HepG2 (cell line): ENCODE measurements around the gene GNB1. TPM values are rescaled to one million over a fixed set of nuclear protein-coding genes. Genes with fewer than 3 reads are reported as not detected.

Experiments used
- ARID2 ChIP-seq: sonication (generic); formaldehyde crosslinking; IDR thresholded peaks from 2 replicates; pipeline ENCODE4 v1.8.1; 2022; ENCODE audit warnings: mild to moderate bottlenecking, missing genetic modification reagents, borderline replicate concordance
- BRD4 ChIP-seq: sonication (generic); formaldehyde crosslinking; IDR thresholded peaks from 2 replicates; pipeline ENCODE4 v1.4.0; 2020; ENCODE audit warnings: missing genetic modification reagents
- DBP ChIP-seq: sonication (generic); formaldehyde crosslinking; IDR thresholded peaks from 2 replicates; pipeline ENCODE4 v1.4.0; 2020; ENCODE audit warnings: missing genetic modification reagents; ENCODE audit errors: not compliant biosample characterization
- HNRNPK ChIP-seq: fragments of 200-400 bp; formaldehyde crosslinking; IDR thresholded peaks from 2 replicates; pipeline ENCODE4 v1.6.1; 2018; ENCODE audit warnings: low read length, low read depth, moderate library complexity, mild to moderate bottlenecking; ENCODE audit not compliant: poor library complexity, severe bottlenecking
- POLR2AphosphoS5 ChIP-seq: IDR thresholded peaks from 2 replicates; pipeline ENCODE4 v1.6.1; 2012; ENCODE audit warnings: low read depth, low read length
- RARA ChIP-seq: IDR thresholded peaks from 2 replicates; pipeline ENCODE4 v1.6.1; 2016; ENCODE audit warnings: missing genetic modification reagents, missing compliant biosample characterization
- YEATS4 ChIP-seq: sonication (generic); formaldehyde crosslinking; IDR thresholded peaks from 2 replicates; pipeline ENCODE4 v1.4.0; 2020; ENCODE audit warnings: missing genetic modification reagents, borderline replicate concordance
- YY1 ChIP-seq: IDR thresholded peaks from 2 replicates; pipeline ENCODE4 v1.6.1; 2011; ENCODE audit warnings: low read length, low read depth, moderate library complexity, mild to moderate bottlenecking; ENCODE audit not compliant: insufficient read depth, insufficient replicate concordance
- ZNF441 ChIP-seq: sonication (generic); formaldehyde crosslinking; IDR thresholded peaks from 2 replicates; pipeline ENCODE4 v1.7.0; 2021; ENCODE audit warnings: missing genetic modification reagents, borderline replicate concordance
- ZNF513 ChIP-seq: sonication (generic); formaldehyde crosslinking; conservative IDR thresholded peaks from 2 replicates; pipeline ENCODE4 v1.5.0; 2020; ENCODE audit warnings: missing genetic modification reagents
- ZSCAN29 ChIP-seq: sonication (generic); formaldehyde crosslinking; conservative IDR thresholded peaks from 2 replicates; pipeline ENCODE4 v1.4.0; 2020; ENCODE audit warnings: mild to moderate bottlenecking, missing genetic modification reagents
- polyA plus RNA-seq, 8 experiments: library from polyadenylated mRNA; depleted of rRNA in 3 of 8; stranded (reverse) in 7 of 8; unstranded in 1 of 8; fragments of >200 nt; fragmentation: Illumina TruSeq in 4 of 8; extraction: Trizol in 4 of 8; gene quantifications; 2 replicates each; pipeline versions ENCODE4 v1.2.1 to v1.2.3, GENCODE V29; 2011 to 2016; ENCODE audit warnings: low read depth in 4 of 8, missing spikeins in 1 of 8, mixed read lengths in 1 of 8; ENCODE audit not compliant: insufficient read depth in 1 of 8
- total RNA-seq, 5 experiments: library from RNA; depleted of rRNA; stranded (reverse); fragments of >200 nt; fragmentation: Illumina TruSeq; extraction: Trizol; gene quantifications; 2 replicates each; pipeline ENCODE4 v1.2.3, GENCODE V29; 2016; ENCODE audit warnings: low read depth in 1 of 5
- TF ChIP-seq, protein P1 (sequence below): sonication (generic); formaldehyde crosslinking; IDR thresholded peaks from 2 replicates; pipeline ENCODE4 v1.5.1; 2020; ENCODE audit warnings: missing genetic modification reagents, mild to moderate bottlenecking, borderline replicate concordance
- TF ChIP-seq, protein P2 (sequence below): fragments of 450-650 bp; IDR thresholded peaks from 2 replicates; pipeline ENCODE4 v1.6.1; 2016
- TF ChIP-seq, protein P3 (sequence below): sonication (generic); formaldehyde crosslinking; IDR thresholded peaks from 2 replicates; pipeline ENCODE4 v1.8.0; 2022; ENCODE audit warnings: mild to moderate bottlenecking, missing genetic modification reagents, moderate library complexity
- TF ChIP-seq, protein P4 (sequence below): sonication (generic); formaldehyde crosslinking; IDR thresholded peaks from 2 replicates; pipeline ENCODE4 v1.4.0; 2020; ENCODE audit warnings: missing genetic modification reagents, borderline replicate concordance
- TF ChIP-seq, protein P5 (sequence below): sonication (generic); formaldehyde crosslinking; IDR thresholded peaks from 2 replicates; pipeline ENCODE4 v1.5.0; 2020; ENCODE audit warnings: missing genetic modification reagents

GNB1 gene
- total and polyA plus RNA-seq, 2 of the 13 experiments (the other 11 are each of a cell fraction or from before 2014, with no cell fraction given) = 66.2 to 327 TPM

DNA sequence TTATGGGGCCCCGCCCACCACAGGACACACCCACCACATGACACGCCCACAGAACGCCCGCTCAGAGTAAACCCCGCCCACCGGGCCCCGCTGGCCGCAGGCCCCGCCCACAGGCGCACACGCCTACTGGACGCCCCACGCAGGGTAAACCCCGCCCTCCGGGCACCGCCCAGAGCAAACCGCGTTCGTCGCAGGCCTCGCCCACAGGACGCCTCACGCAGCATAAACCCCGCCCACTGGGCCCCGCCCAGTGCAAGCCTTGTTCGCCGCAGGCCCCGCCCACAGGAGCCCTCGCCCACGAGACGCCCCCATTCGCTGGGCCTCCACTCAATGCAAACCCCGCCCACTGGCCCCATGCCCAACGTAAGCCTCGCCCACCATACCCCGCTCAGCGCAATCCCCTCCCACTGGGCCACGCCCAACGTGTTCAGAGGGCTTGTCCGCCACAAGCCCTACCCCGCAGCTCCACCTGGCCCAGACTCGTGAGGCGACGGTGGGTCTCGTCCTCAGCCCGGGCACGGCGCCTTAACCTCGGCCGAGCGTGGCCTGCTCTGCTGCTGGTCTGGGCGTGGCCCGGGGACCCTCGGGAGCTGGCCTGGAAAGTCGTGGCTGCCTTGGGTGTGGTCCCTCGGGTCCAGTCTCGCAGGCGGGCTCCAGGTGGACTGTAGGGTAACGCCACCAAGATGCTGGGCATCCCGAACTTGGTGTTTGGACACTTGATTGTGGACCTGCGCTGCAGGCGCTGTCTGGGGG lies 28.6 kb upstream of the GNB1 start (continued):
- TF ChIP-seq, protein P1, sequence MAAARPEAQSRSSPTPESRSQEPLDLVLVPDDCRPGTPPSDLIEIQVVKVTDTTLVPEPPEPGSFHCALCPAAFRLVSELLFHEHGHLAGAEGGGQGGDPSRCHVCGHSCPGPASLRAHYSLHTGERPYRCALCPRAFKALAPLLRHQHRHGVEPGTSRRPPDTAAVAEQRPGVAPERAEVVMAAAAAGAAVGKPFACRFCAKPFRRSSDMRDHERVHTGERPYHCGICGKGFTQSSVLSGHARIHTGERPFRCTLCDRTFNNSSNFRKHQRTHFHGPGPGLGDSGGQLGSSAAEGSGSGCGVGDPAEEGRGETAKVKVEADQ (CRISPR knock-in tag) = peak; percentile 39; the same call in 1 of the 2 replicates
- TF ChIP-seq YEATS4 (peak; percentile 60; the same call in 1 of the 2 replicates), HNRNPK (peak; percentile 73), DBP (CRISPR knock-in tag) (peak; percentile 29), ZNF441 (CRISPR knock-in tag) (peak; percentile 69; the same call in 1 of the 2 replicates), POLR2AphosphoS5 (peak; percentile 91), ARID2 (CRISPR knock-in tag) (no peak), ZSCAN29 (CRISPR knock-in tag) (no peak), RARA (0 out of 2 replicates have a peak, but pooled peaks have one; percentile 23), YY1 (peak; percentile 18), ZNF513 (CRISPR knock-in tag) (no peak), BRD4 (CRISPR knock-in tag) (0 out of 2 replicates have a peak, but pooled peaks have one; percentile 77)
- TF ChIP-seq, protein P2, sequence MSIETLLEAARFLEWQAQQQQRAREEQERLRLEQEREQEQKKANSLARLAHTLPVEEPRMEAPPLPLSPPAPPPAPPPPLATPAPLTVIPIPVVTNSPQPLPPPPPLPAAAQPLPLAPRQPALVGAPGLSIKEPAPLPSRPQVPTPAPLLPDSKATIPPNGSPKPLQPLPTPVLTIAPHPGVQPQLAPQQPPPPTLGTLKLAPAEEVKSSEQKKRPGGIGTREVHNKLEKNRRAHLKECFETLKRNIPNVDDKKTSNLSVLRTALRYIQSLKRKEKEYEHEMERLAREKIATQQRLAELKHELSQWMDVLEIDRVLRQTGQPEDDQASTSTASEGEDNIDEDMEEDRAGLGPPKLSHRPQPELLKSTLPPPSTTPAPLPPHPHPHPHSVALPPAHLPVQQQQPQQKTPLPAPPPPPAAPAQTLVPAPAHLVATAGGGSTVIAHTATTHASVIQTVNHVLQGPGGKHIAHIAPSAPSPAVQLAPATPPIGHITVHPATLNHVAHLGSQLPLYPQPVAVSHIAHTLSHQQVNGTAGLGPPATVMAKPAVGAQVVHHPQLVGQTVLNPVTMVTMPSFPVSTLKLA = peak; percentile 62
- TF ChIP-seq, protein P3, sequence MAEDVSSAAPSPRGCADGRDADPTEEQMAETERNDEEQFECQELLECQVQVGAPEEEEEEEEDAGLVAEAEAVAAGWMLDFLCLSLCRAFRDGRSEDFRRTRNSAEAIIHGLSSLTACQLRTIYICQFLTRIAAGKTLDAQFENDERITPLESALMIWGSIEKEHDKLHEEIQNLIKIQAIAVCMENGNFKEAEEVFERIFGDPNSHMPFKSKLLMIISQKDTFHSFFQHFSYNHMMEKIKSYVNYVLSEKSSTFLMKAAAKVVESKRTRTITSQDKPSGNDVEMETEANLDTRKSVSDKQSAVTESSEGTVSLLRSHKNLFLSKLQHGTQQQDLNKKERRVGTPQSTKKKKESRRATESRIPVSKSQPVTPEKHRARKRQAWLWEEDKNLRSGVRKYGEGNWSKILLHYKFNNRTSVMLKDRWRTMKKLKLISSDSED (CRISPR knock-in tag) = no peak
- TF ChIP-seq, protein P4, sequence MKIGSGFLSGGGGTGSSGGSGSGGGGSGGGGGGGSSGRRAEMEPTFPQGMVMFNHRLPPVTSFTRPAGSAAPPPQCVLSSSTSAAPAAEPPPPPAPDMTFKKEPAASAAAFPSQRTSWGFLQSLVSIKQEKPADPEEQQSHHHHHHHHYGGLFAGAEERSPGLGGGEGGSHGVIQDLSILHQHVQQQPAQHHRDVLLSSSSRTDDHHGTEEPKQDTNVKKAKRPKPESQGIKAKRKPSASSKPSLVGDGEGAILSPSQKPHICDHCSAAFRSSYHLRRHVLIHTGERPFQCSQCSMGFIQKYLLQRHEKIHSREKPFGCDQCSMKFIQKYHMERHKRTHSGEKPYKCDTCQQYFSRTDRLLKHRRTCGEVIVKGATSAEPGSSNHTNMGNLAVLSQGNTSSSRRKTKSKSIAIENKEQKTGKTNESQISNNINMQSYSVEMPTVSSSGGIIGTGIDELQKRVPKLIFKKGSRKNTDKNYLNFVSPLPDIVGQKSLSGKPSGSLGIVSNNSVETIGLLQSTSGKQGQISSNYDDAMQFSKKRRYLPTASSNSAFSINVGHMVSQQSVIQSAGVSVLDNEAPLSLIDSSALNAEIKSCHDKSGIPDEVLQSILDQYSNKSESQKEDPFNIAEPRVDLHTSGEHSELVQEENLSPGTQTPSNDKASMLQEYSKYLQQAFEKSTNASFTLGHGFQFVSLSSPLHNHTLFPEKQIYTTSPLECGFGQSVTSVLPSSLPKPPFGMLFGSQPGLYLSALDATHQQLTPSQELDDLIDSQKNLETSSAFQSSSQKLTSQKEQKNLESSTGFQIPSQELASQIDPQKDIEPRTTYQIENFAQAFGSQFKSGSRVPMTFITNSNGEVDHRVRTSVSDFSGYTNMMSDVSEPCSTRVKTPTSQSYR (CRISPR knock-in tag) = no peak
- TF ChIP-seq, protein P5, sequence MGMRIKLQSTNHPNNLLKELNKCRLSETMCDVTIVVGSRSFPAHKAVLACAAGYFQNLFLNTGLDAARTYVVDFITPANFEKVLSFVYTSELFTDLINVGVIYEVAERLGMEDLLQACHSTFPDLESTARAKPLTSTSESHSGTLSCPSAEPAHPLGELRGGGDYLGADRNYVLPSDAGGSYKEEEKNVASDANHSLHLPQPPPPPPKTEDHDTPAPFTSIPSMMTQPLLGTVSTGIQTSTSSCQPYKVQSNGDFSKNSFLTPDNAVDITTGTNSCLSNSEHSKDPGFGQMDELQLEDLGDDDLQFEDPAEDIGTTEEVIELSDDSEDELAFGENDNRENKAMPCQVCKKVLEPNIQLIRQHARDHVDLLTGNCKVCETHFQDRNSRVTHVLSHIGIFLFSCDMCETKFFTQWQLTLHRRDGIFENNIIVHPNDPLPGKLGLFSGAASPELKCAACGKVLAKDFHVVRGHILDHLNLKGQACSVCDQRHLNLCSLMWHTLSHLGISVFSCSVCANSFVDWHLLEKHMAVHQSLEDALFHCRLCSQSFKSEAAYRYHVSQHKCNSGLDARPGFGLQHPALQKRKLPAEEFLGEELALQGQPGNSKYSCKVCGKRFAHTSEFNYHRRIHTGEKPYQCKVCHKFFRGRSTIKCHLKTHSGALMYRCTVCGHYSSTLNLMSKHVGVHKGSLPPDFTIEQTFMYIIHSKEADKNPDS = no peak
